H1 (cell line): ENCODE measurements around the gene SEC11A. TPM values are rescaled to one million over a fixed set of nuclear protein-coding genes. Genes with fewer than 3 reads are reported as not detected.

Experiments
- CTCF ChIA-PET: fragments of 300-600 bp; sonication (Branson Sonifier 250); formaldehyde crosslinking; loops from one replicate; lab custom pipeline; 2021; ENCODE audit not compliant: partially characterized antibody; lab: Charles Lee
- POLR2A ChIA-PET: fragments of 300-600 bp; sonication (Branson Sonifier 250); formaldehyde crosslinking; loops from one replicate; lab custom pipeline; 2021; ENCODE audit warnings: inconsistent platforms; ENCODE audit not compliant: partially characterized antibody; lab: Charles Lee
- DNase-seq, 2 experiments: peaks; one replicate each; pipeline versions ENCODE4 v3.0.0 to v3.0.0-alpha.2; 2010 to 2022; ENCODE audit warnings: low spot score in 2 of 2, low read depth in 1 of 2, mixed read lengths in 1 of 2
- FAIRE-seq: peaks from 2 replicates; lab custom pipeline; 2011; peaks lifted over from hg19 to GRCh38; lab: Jason Lieb, UNC
- H2AFZ ChIP-seq: 2 replicates; pipeline ENCODE4 v1.8.1; 2012; ENCODE audit warnings: low read length, inconsistent platforms
- H2AK5ac ChIP-seq: 2 replicates; pipeline ENCODE4 v1.6.1; 2013; ENCODE audit warnings: low read depth, low read length
- H2BK120ac ChIP-seq: replicated peaks from 2 replicates; pipeline ENCODE3; 2013; ENCODE audit warnings: low read depth, low read length, inconsistent platforms
- H2BK12ac ChIP-seq: 2 replicates; pipeline ENCODE4 v1.6.1; 2013; ENCODE audit warnings: low read depth, low read length
- H2BK15ac ChIP-seq: 2 replicates; pipeline ENCODE4 v1.6.1; 2013; ENCODE audit warnings: low read length
- H2BK20ac ChIP-seq: 2 replicates; pipeline ENCODE4 v1.6.1; 2013; ENCODE audit warnings: low read length
- H2BK5ac ChIP-seq: 2 replicates; pipeline ENCODE4 v1.6.1; 2013; ENCODE audit warnings: low read depth, low read length
- H3K14ac ChIP-seq: 2 replicates; pipeline ENCODE4 v1.6.1; 2013; ENCODE audit warnings: inconsistent platforms; ENCODE audit not compliant: insufficient read length
- H3K18ac ChIP-seq: 2 replicates; pipeline ENCODE4 v1.6.1; 2013; ENCODE audit warnings: low read length; ENCODE audit errors: extremely low read depth
- H3K23ac ChIP-seq: 2 replicates; pipeline ENCODE4 v1.6.1; 2013; ENCODE audit warnings: inconsistent platforms; ENCODE audit not compliant: insufficient read length
- H3K23me2 ChIP-seq: 2 replicates; pipeline ENCODE4 v1.6.1; 2013; ENCODE audit warnings: low read depth, low read length
- H3K27ac ChIP-seq: 2 replicates; pipeline ENCODE4 v1.6.1; 2011; ENCODE audit warnings: low read depth, low read length, inconsistent platforms
- H3K27me3 ChIP-seq, 4 experiments: replicated peaks in 1 of 4; 1 replicate in 1 of 4; 2 replicates in 3 of 4; pipeline versions ENCODE4 v1.6.1 to v1.8.1; 2011 to 2013; ENCODE audit warnings: low read length in 3 of 4, mild to moderate bottlenecking in 3 of 4, inconsistent platforms in 2 of 4, mixed read lengths in 2 of 4, moderate library complexity in 1 of 4; ENCODE audit not compliant: control insufficient read depth in 3 of 4, insufficient read depth in 3 of 4; ENCODE audit errors: extremely low read depth in 1 of 4
- H3K36me3 ChIP-seq, 4 experiments: 2 replicates each; pipeline versions ENCODE4 v1.6.1 to v1.8.1; 2011 to 2013; ENCODE audit warnings: mild to moderate bottlenecking in 4 of 4, low read length in 3 of 4, moderate library complexity in 2 of 4, control low read depth in 1 of 4, inconsistent platforms in 1 of 4; ENCODE audit not compliant: insufficient read depth in 4 of 4, control insufficient read depth in 2 of 4
- H3K4ac ChIP-seq: replicated peaks from 2 replicates; pipeline ENCODE3; 2013; ENCODE audit warnings: low read length, low read depth, mixed read lengths, inconsistent platforms; ENCODE audit not compliant: insufficient read length
- H3K4me1 ChIP-seq, 4 experiments: replicated peaks in 1 of 4; 1 replicate in 1 of 4; 2 replicates in 3 of 4; pipeline versions ENCODE4 v1.6.1 to v1.8.1; 2011 to 2013; ENCODE audit warnings: low read length in 3 of 4, inconsistent platforms in 2 of 4, mixed read lengths in 1 of 4; ENCODE audit not compliant: insufficient read depth in 4 of 4, control insufficient read depth in 3 of 4
- H3K4me2 ChIP-seq, 2 experiments: 2 replicates each; pipeline versions ENCODE4 v1.6.1 to v1.8.1; 2011 to 2013; ENCODE audit warnings: low read depth in 2 of 2, low read length in 2 of 2, control low read depth in 1 of 2, inconsistent platforms in 1 of 2, mild to moderate bottlenecking in 1 of 2; ENCODE audit not compliant: insufficient read depth in 1 of 2
- H3K4me3 ChIP-seq, 4 experiments: fragments of 200-600, 300-600 bp in 1 of 4; sonication (generic), shearing (Covaris generic), sonication (Bioruptor Twin) in 1 of 4; 2 replicates each; pipeline versions ENCODE4 v1.5.1 to v1.8.1; 2011 to 2016; ENCODE audit warnings: low read length in 4 of 4, low read depth in 3 of 4, control low read depth in 2 of 4, inconsistent platforms in 2 of 4, mild to moderate bottlenecking in 2 of 4, mixed read lengths in 1 of 4, moderate library complexity in 1 of 4; ENCODE audit not compliant: insufficient read depth in 2 of 4; ENCODE audit errors: extremely low read depth in 1 of 4
- H3K56ac ChIP-seq: replicated peaks from 2 replicates; pipeline ENCODE3; 2013; ENCODE audit warnings: low read depth, mild to moderate bottlenecking, mixed read lengths, low read length, inconsistent platforms; ENCODE audit not compliant: insufficient read length
- H3K79me1 ChIP-seq: 2 replicates; pipeline ENCODE4 v1.6.1; 2013; ENCODE audit warnings: low read depth, low read length, control low read depth
- H3K79me2 ChIP-seq, 2 experiments: 2 replicates each; pipeline versions ENCODE4 v1.6.1 to v1.8.1; 2012 to 2013; ENCODE audit warnings: low read length in 2 of 2, mild to moderate bottlenecking in 2 of 2, inconsistent platforms in 1 of 2; ENCODE audit not compliant: insufficient read depth in 2 of 2, control insufficient read depth in 1 of 2
- H3K9ac ChIP-seq, 4 experiments: replicated peaks in 1 of 4; 1 replicate in 1 of 4; 2 replicates in 3 of 4; pipeline versions ENCODE4 v1.6.1 to v1.8.1; 2011 to 2013; ENCODE audit warnings: low read depth in 3 of 4, low read length in 3 of 4, control low read depth in 2 of 4, mild to moderate bottlenecking in 2 of 4, moderate library complexity in 2 of 4, inconsistent platforms in 1 of 4; ENCODE audit errors: extremely low read depth in 1 of 4
- H3K9me3 ChIP-seq, 2 experiments: 2 replicates each; pipeline versions ENCODE4 v1.6.1 to v1.8.1; 2012 to 2013; ENCODE audit warnings: mild to moderate bottlenecking in 2 of 2, moderate library complexity in 2 of 2, control low read depth in 1 of 2, inconsistent platforms in 1 of 2, low read depth in 1 of 2, low read length in 1 of 2, mixed read lengths in 1 of 2; ENCODE audit not compliant: insufficient read depth in 2 of 2
- H4K20me1 ChIP-seq, 2 experiments: replicated peaks in 1 of 2; 2 replicates each; pipeline versions ENCODE3 to v1.8.1; 2011 to 2013; ENCODE audit warnings: inconsistent platforms in 2 of 2, low read length in 2 of 2, mild to moderate bottlenecking in 1 of 2; ENCODE audit not compliant: insufficient read depth in 2 of 2, control insufficient read depth in 1 of 2
- H4K5ac ChIP-seq: 2 replicates; pipeline ENCODE4 v1.6.1; 2013; ENCODE audit warnings: low read length, low read depth, mixed read lengths, inconsistent platforms; ENCODE audit not compliant: insufficient read length
- H4K8ac ChIP-seq: 2 replicates; pipeline ENCODE4 v1.8.0; 2013; ENCODE audit warnings: mild to moderate bottlenecking, moderate library complexity, low read length, inconsistent platforms; ENCODE audit not compliant: insufficient read depth; ENCODE audit errors: extremely low read depth
- H4K91ac ChIP-seq: replicated peaks from 2 replicates; pipeline ENCODE3; 2013; ENCODE audit warnings: low read length, mixed read lengths, inconsistent platforms; ENCODE audit not compliant: insufficient read length
- E2F6 ChIP-seq: IDR thresholded peaks from 2 replicates; pipeline ENCODE4 v1.6.1; 2012; ENCODE audit warnings: inconsistent platforms
- EP300 ChIP-seq, 2 experiments: IDR thresholded peaks; 1 replicate in 1 of 2; 2 replicates in 1 of 2; pipeline ENCODE4 v1.6.1; 2011 to 2012; ENCODE audit warnings: low read depth in 2 of 2, low read length in 2 of 2, mild to moderate bottlenecking in 2 of 2, borderline replicate concordance in 1 of 2, inconsistent platforms in 1 of 2, moderate library complexity in 1 of 2
- GABPA ChIP-seq: IDR thresholded peaks from 2 replicates; pipeline ENCODE4 v1.6.1; 2011; ENCODE audit warnings: mild to moderate bottlenecking, low read length, moderate library complexity, borderline replicate concordance; ENCODE audit not compliant: insufficient read depth
- RFX5 ChIP-seq: IDR thresholded peaks from 2 replicates; pipeline ENCODE4 v1.6.1; 2011; ENCODE audit warnings: low read depth, low read length, improper control_type of control experiment, borderline replicate concordance
- SIRT6 ChIP-seq: IDR thresholded peaks from one replicate; pipeline ENCODE4 v1.7.1; 2012; ENCODE audit warnings: low read length, inconsistent platforms
- TAF1 ChIP-seq: IDR thresholded peaks from 2 replicates; pipeline ENCODE4 v1.6.1; 2011; ENCODE audit warnings: mild to moderate bottlenecking, low read depth, low read length
- USF2 ChIP-seq: IDR thresholded peaks from 2 replicates; pipeline ENCODE4 v1.6.1; 2011; ENCODE audit warnings: low read length, improper control_type of control experiment
- WGBS, 2 experiments: shearing (Covaris generic) in 1 of 2; methylation state at CpG; one replicate each; pipeline versions ENCODE4 v1.1.6 to v1.1.7; 2013 to 2015; ENCODE audit warnings: low lambda C conversion rate in 2 of 2, mixed read lengths in 2 of 2, inconsistent platforms in 1 of 2, low coverage in 1 of 2, missing lambda C conversion rate in 1 of 2; ENCODE audit not compliant: insufficient replicate concordance in 2 of 2, insufficient coverage in 1 of 2, insufficient read length in 1 of 2; ENCODE audit errors: extremely low coverage in 1 of 2, missing lambda C conversion rate in 1 of 2; 5-methylcytosine and 5-hydroxymethylcytosine counted together
- polyA plus RNA-seq, 7 experiments: library from polyadenylated mRNA; depleted of rRNA in 3 of 7; stranded (reverse) in 5 of 7; unstranded in 2 of 7; fragments of >200 nt in 5 of 7; fragments of 200-250 nt in 2 of 7; gene quantifications; 1 replicate in 5 of 7; 2 replicates in 1 of 7; 4 replicates in 1 of 7; pipeline versions ENCODE4 v1.2.1 to v1.2.3, GENCODE V29; 2011 to 2013; ENCODE audit warnings: missing spikeins in 2 of 7, mixed read lengths in 2 of 7
- total RNA-seq: library from RNA; stranded (reverse); fragmentation: NEBNext Ultra II Directional; extraction: Animal tissue kit (Norgen Biotek cat#: 25700); gene quantifications from 2 replicates; pipeline ENCODE4 v1.2.1, GENCODE V29; 2021

The SEC11A gene
- total and polyA plus RNA-seq, 2 of the 8 experiments (the other 6 are each of a cell fraction or from before 2014, with no cell fraction given) = 268 to 316 TPM

- Histone ChIP-seq H3K79me1 (0 out of 2 replicates have a peak, but pooled peaks cover 2% of the 10 kb centered on the region), H2BK5ac (no peak overlapping the region), H2BK15ac (no peak overlapping the region), H3K4me1 (peaks cover 0 to 14% (median 13%) of the 10 kb centered on the region in 4 experiments; a peak in 6 of 7 replicates), H3K4me3 (no peak overlapping the region), H3K4me2 (no peak overlapping the region), H3K23ac (no peak overlapping the region), H3K9me3 (no peaks in the 10 kb centered on the region), H3K4ac (no peak overlapping the region), H3K36me3 (peaks cover 0 to 11% (median 5%) of the 10 kb centered on the region in 4 experiments; a peak in 5 of 8 replicates), H4K5ac (no peak overlapping the region), H2BK20ac (no peak overlapping the region), H2AFZ (no peak overlapping the region), H4K8ac (no peak overlapping the region), H2BK12ac (no peak overlapping the region), H3K27me3 (peaks cover 0 to 13% (median 9%) of the 10 kb centered on the region in 4 experiments; a peak in 5 of 7 replicates), H3K9ac (no peak overlapping the region), H3K14ac (no peak overlapping the region), H2BK120ac (no peak overlapping the region), H3K27ac (no peak overlapping the region), H2AK5ac (no peak overlapping the region), H3K56ac (no peak overlapping the region), H4K20me1 (peaks cover 0 to 2% of the 10 kb centered on the region in 2 experiments), H4K91ac (no peak overlapping the region), H3K18ac (no peak overlapping the region), H3K79me2 (no peaks in the 10 kb centered on the region), H3K23me2 (peaks cover 5% of the 10 kb centered on the region; the same call in 1 of the 2 replicates)
- TF ChIP-seq GABPA (no peak), TAF1 (no peak), RFX5 (no peak), USF2 (no peak), EP300 (IDR thresholded peaks at IDR 0.05; ENCODE audit: borderline replicate concordance in 1 of 2, low read depth in 2 of 2, low read length in 2 of 2) (no peak), SIRT6 (no peak), E2F6 (no peak)
- ChIA-PET POLR2A (interaction anchor here (1.2 to 2.0 kb wide), 2 partner anchors 55 to 60 kb away, joined by 3 to 10 read pairs; partner anchors contain the start of gene SEC11A), CTCF (interaction anchor here (0.5 to 10.6 kb wide), 5 partner anchors 39 to 1865 kb away, joined by 3 to 86 read pairs (median 4); no protein-coding TSS in a partner anchor)
- DNase-seq (no peak), FAIRE-seq (no peak)
- WGBS, 2 experiments = 94% methylated on average over 7 of the region's 10 CpGs; no CpG with 5 or more reads in 1 of the 2 experiments
Measured at GRCh38 chr15:84661001-84661400, 54.9 kb downstream of the SEC11A start.
